Parathyroid adenoma (tissue), 2 donors: Measurements from ENCODE around the gene SLC5A8.

Experiments used
- H2AFZ ChIP-seq: fragments of 300-600 bp; sonication (generic); one replicate; pipeline ENCODE4 v1.7.0; 2017; ENCODE audit warnings: antibody characterized with exemption, mild to moderate bottlenecking
- H3K27ac ChIP-seq: fragments of 300-600 bp; sonication (generic); one replicate; pipeline ENCODE4 v1.7.0; 2017
- H3K27me3 ChIP-seq: fragments of 300-600 bp; sonication (generic); one replicate; pipeline ENCODE4 v1.7.0; 2017; ENCODE audit warnings: low read length; ENCODE audit not compliant: control insufficient read depth, insufficient read depth
- H3K36me3 ChIP-seq: fragments of 300-600 bp; sonication (generic); one replicate; pipeline ENCODE4 v1.7.0; 2017; ENCODE audit warnings: low read length; ENCODE audit not compliant: control insufficient read depth, insufficient read depth
- H3K4me1 ChIP-seq: fragments of 300-600 bp; sonication (generic); one replicate; pipeline ENCODE4 v1.7.0; 2017; ENCODE audit warnings: control low read depth
- H3K4me2 ChIP-seq: fragments of 300-600 bp; sonication (generic); one replicate; pipeline ENCODE4 v1.7.0; 2017; ENCODE audit warnings: low read length
- H3K4me3 ChIP-seq: fragments of 300-600 bp; sonication (generic); one replicate; pipeline ENCODE4 v1.7.0; 2017; ENCODE audit warnings: low read depth, low read length
- H3K79me2 ChIP-seq: fragments of 300-600 bp; sonication (generic); one replicate; pipeline ENCODE4 v1.7.0; 2017; ENCODE audit warnings: control low read depth
- H3K9ac ChIP-seq: fragments of 300-600 bp; sonication (generic); one replicate; pipeline ENCODE4 v1.7.0; 2017; ENCODE audit warnings: mild to moderate bottlenecking
- H3K9me3 ChIP-seq: fragments of 300-600 bp; sonication (generic); one replicate; pipeline ENCODE4 v1.7.0; 2017; ENCODE audit warnings: low read length; ENCODE audit not compliant: control insufficient read depth
- CTCF ChIP-seq: fragments of 300-600 bp; sonication (generic); IDR thresholded peaks from one replicate; pipeline ENCODE4 v1.7.0; 2017; ENCODE audit warnings: antibody characterized with exemption, mild to moderate bottlenecking
- donor health status: primary hyperparathyroidism.

SLC5A8 gene

GRCh38 chr12:101204602-101205304 lies 5.3 kb downstream of the SLC5A8 start:
- Histone ChIP-seq H3K36me3 (no peaks in the 10 kb centered on the region), H3K27ac (no peak overlapping the region), H3K4me2 (no peak overlapping the region), H2AFZ (no peak overlapping the region), H3K9ac (no peak overlapping the region), H3K4me1 (peaks cover 6% of the 10 kb centered on the region), H3K79me2 (no peaks in the 10 kb centered on the region), H3K27me3 (peaks cover 2% of the 10 kb centered on the region), H3K9me3 (no peaks in the 10 kb centered on the region), H3K4me3 (no peak overlapping the region)
- no peak for TF ChIP-seq CTCF

GRCh38 chr12:101200824-101201223 lies 9.2 kb downstream of the SLC5A8 start:
- no peak for TF ChIP-seq CTCF
- H3K4me3 ChIP-seq: no peak overlapping the region

GRCh38 chr12:101200145-101200544 lies 9.9 kb downstream of the SLC5A8 start:
- no peaks in the 10 kb centered on the region for H3K27me3 ChIP-seq
- H3K4me1 ChIP-seq: no peaks in the 10 kb centered on the region
- no peaks in the 10 kb centered on the region for H3K9me3 ChIP-seq
- H3K27ac ChIP-seq: no peak overlapping the region
- H3K4me2 ChIP-seq: no peak overlapping the region
- no peak overlapping the region for H3K4me3 ChIP-seq
- H2AFZ ChIP-seq: no peak overlapping the region
- no peaks in the 10 kb centered on the region for H3K36me3 ChIP-seq
- H3K9ac ChIP-seq: no peak overlapping the region
- no peaks in the 10 kb centered on the region for H3K79me2 ChIP-seq
- no peak for TF ChIP-seq CTCF

More at GRCh38 chr12:101200824-101201223, 9.2 kb downstream of the SLC5A8 start:
- Histone ChIP-seq H3K79me2 (no peaks in the 10 kb centered on the region), H2AFZ (no peak overlapping the region), H3K27ac (no peak overlapping the region), H3K4me2 (no peak overlapping the region), H3K4me1 (no peaks in the 10 kb centered on the region), H3K9ac (no peak overlapping the region), H3K27me3 (no peaks in the 10 kb centered on the region), H3K9me3 (no peaks in the 10 kb centered on the region), H3K36me3 (no peaks in the 10 kb centered on the region)

GRCh38 chr12:101186291-101186690 lies 23.7 kb downstream of the SLC5A8 start:
- no peaks in the 10 kb centered on the region for H3K79me2 ChIP-seq
- no peak overlapping the region for H3K4me3 ChIP-seq
- H3K27ac ChIP-seq: no peak overlapping the region
- no peak for TF ChIP-seq CTCF
- H3K9ac ChIP-seq: no peak overlapping the region
- H3K4me2 ChIP-seq: no peak overlapping the region
- H2AFZ ChIP-seq: no peak overlapping the region
- no peaks in the 10 kb centered on the region for H3K4me1 ChIP-seq
- no peaks in the 10 kb centered on the region for H3K9me3 ChIP-seq
- H3K36me3 ChIP-seq: no peaks in the 10 kb centered on the region
- H3K27me3 ChIP-seq: no peaks in the 10 kb centered on the region

- H3K4me3 ChIP-seq: no peak overlapping the region
- H3K9ac ChIP-seq: no peak overlapping the region
- H3K4me1 ChIP-seq: no peaks in the 10 kb centered on the region
- no peak overlapping the region for H3K4me2 ChIP-seq
- H3K27ac ChIP-seq: no peak overlapping the region
- H3K79me2 ChIP-seq: no peaks in the 10 kb centered on the region
- H3K27me3 ChIP-seq: no peaks in the 10 kb centered on the region
- TF ChIP-seq CTCF: no peak
- H2AFZ ChIP-seq: no peak overlapping the region
- no peaks in the 10 kb centered on the region for H3K36me3 ChIP-seq
- no peaks in the 10 kb centered on the region for H3K9me3 ChIP-seq
Measured at GRCh38 chr12:101181776-101182175, 28.3 kb downstream of the SLC5A8 start.
